HG03342 (cell line): ENCODE results near the gene RBP4.

Experiments used
- ATAC-seq: cut with Tn5 transposase; IDR thresholded peaks from one replicate; pipeline ENCODE4 v1.9.1; 2021; ENCODE audit warnings: mild to moderate bottlenecking, moderate library complexity; ENCODE audit not compliant: unreplicated experiment

Gene RBP4

DNA sequence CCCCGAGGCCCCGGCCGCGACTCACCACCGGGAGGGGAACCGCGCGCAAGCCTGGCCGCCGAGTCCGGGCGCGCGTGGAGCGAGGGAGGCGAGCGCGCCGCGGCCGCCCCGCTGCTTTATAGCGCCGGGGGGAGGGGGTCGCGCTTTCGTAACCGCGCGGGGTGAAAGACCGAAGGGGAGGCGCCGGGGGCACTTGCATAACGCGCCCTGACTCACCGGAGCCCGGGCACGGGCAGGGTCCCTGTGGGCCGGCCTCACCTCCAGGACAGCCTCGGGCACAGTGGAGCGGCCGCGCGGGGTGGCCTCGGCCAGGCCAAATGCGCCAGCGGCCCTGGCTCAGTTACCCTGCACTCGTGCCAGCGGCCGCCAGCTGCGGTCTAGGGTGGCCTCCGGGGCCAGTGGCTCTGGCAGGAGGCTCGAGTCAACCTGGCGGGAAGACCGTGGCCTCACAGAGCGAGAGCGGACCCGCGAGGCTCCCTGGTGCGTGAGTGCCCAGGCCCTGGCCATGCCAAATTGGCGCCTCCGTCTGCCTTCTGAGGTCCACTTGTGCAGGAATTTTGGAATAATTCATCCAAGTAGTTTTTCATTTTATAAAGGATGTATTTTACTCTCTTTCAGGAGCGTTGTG lies at the start of gene RBP4:
RBP4 (minus strand) TSS at position 90 of the 628 bp plus-strand sequence. CDS start 207 bp downstream, outside the sequence.
- no peak for ATAC-seq

- no peak for ATAC-seq
Observed at GRCh38 chr10:93639791-93640190, 38.8 kb upstream of the RBP4 start.

GRCh38 chr10:93630625-93631557 lies 29.9 kb upstream of the RBP4 start:
- ATAC-seq: no peak

- ATAC-seq: no peak
Observed at GRCh38 chr10:93629647-93630305, 28.7 kb upstream of the RBP4 start.

DNA sequence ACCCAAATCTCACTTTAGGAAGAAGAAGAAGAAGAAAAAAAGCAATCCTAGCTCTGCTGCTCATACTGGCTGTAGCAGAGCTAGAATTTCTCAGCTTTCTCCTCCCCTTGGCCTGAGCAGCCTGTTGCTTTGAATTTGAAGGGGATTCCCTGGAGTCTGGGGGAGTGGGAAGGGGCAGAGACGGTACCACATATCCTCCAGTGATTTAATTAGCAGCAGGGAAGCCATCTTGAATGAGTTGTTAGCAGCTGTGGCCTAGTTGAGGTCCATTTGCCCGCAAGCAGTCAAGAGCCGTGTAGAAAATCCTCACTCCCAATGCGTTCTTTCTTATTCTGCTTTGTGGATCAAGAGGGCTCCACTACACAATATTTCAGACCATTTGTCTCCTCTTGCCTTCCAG lies 27.8 kb upstream of the RBP4 start:
- no peak for ATAC-seq

GRCh38 chr10:93622942-93623341 lies 21.9 kb upstream of the RBP4 start:
- ATAC-seq: no peak

DNA sequence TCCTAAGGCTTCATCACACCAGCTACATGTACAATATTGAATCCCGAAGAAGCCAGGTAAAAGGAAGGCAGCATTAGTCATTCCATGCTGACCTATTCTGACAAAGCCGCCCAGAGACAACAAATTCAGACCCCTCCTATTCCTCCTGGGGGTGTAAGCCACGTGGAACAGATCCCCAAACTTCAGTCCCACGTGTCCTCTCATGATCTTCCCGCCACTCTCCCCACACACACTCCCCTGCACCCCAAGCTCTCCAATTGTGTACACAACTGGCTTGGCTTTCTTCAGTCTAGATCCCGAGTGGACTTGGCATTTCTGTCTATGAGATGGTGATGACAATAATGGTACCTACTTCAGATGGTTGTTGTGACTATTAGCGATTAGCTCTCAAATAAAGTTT lies 19.9 kb upstream of the RBP4 start:
- ATAC-seq: no peak

- no peak for ATAC-seq
Observed at GRCh38 chr10:93615576-93616235, 14.7 kb upstream of the RBP4 start.

GRCh38 chr10:93614101-93614825 lies 13.2 kb upstream of the RBP4 start:
- no peak for ATAC-seq

GRCh38 chr10:93613126-93613525 lies 12.1 kb upstream of the RBP4 start:
- ATAC-seq: no peak

DNA sequence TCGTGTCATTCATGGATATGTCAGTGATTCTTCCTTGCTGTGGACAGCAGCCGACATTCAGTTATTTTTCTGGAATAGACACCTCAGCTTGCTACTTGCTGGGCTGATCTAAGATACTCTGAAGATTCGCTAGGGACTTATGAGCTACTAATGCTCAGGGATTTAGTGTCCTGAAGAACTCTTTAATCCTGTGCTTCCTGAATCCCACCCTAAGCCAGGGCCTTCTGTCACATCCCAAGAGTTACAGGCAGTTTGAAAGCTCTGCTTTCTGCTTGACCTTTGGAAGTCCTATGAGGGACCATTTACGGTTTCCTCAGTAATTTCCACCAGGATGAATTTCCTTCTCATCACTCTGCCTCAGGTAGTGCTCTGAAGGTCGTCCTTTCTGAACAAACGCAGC lies 11.3 kb upstream of the RBP4 start, which contains the start of gene PDE6C:
PDE6C (plus strand) TSS at position 227 of the 400 bp plus-strand sequence. CDS start 189 bp downstream, outside the sequence.
- no peak for ATAC-seq

- no peak for ATAC-seq
Observed at GRCh38 chr10:93608421-93608820, 7.4 kb upstream of the RBP4 start.

DNA sequence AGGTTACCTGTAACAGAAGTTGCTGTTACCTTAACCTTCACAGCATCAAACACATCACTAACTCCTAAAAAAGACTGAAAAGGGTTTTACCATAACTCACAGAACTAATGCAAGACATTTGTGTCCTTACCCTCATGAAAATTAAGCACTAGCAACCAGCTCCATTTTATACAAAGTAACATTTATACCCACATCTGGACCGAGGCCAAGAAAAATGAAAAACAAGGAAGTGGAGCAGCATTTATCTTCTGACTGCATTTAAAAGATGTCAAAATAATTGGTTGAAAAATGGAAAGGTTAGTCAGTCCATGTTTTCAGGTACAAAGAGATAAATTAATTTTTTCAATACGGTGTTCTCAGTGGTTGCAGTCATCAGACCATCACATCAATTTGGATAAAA lies 3.1 kb upstream of the RBP4 start:
- ATAC-seq: no peak

DNA sequence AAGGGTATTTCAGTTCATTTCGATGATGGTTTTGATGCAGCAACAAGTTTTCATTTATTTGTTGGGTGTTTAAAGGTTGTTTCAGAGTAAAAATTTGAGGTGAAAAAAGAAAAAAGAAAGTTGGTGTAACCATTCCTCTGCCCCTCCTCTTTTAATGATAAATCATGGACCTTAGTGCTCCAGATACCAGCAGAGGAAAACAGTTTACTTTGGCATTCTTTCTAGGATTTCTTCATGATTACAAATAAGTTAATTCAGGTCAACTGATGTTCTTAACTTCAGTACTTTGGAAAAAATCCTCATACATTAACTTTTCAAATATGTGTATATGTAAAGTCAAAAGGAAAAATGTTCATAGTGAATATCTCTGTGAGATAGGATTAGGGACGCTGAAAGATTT lies 2.0 kb upstream of the RBP4 start:
- ATAC-seq: no peak

DNA sequence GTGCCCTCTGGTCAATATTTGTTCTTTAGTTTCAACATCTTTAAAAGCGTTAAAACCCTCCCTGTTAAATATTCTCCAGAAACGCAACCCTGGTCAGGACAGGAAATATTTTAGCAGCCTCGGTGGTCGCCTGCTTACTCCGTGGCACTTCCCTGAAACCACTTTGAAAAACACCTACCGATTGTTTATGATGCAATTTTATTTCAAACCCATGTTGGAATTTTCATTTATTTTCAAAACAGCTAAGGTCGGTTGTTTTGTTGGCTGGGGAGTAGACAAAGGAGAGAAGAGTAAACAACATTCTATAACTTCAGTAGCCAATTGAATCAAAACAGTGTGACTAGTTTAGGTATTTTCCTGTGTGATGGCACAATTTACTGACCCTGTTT lies 733 bp upstream of the RBP4 start:
- no peak for ATAC-seq

- ATAC-seq: no peak
Observed at GRCh38 chr10:93600446-93601145, 439 bp downstream of the RBP4 start.

- no peak for ATAC-seq
Observed at GRCh38 chr10:93599778-93600177, 1.3 kb downstream of the RBP4 start.

DNA sequence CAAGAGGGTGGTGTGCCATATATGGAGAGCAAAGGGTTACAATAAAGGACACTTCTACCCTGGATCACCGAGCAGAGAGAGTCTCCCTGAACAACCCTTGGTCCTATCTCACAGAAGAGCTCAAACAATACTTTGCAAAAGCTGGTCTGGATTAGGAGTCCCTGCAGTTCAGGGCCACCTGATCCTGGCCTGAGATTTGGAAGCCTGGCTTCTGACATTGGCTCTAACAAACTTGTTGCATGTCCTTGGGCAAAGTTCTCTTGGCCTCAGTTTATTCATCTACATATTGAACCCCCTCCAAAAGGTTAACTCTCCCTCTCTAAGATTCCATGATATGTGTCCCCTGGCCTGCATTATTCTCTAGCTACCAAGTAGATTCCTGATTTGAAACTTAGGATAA lies 1.7 kb downstream of the RBP4 start:
- ATAC-seq: no peak

DNA sequence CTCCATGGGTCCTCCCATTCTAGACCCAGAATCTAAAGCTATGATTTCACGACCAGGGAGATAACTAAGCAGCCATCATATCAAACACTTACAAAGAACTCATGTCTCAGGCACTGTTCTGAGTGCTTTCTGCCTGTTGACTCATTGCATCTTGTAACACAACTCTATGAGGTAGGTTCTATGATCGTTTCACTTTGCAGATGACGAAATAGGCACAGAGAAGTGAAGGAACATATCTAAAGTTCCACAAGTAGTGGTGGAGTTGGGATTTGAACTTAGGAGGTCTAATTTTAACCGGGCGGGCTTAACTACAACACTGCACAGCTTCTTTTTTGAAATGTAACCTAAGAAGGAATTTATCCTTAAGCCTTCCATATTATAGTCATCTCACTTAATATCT lies 2.9 kb downstream of the RBP4 start:
- no peak for ATAC-seq

- ATAC-seq: no peak
Observed at GRCh38 chr10:93597075-93597599, 3.9 kb downstream of the RBP4 start.
